Psoas muscle (tissue), 8 donors: Measurements from ENCODE around the gene VAV3. TPM values are rescaled to one million over a fixed set of nuclear protein-coding genes. Genes with fewer than 3 reads are reported as not detected.

Experiments used
- ATAC-seq, 4 donors: fragments of 200-7000 bp; cut with Tn5 transposase; one replicate each; pipeline ENCODE4 v1.9.1; 2020; ENCODE audit warnings: moderate library complexity in 3 of 4, mild to moderate bottlenecking in 2 of 4
- DNase-seq, 2 donors: peaks; one replicate each; pipeline ENCODE4 v3.0.0-alpha.2; 2020
- H3K27ac ChIP-seq: fragments of 200-600 bp; one replicate; pipeline ENCODE4 v1.8.0; 2022
- H3K27me3 ChIP-seq, 3 donors: fragments of 200-600 bp in 1 of 3; one replicate each; pipeline versions ENCODE4 v1.6.1 to v1.8.0; 2013 to 2022; ENCODE audit warnings: low read length in 2 of 3, mild to moderate bottlenecking in 2 of 3, moderate library complexity in 1 of 3; ENCODE audit not compliant: insufficient read depth in 3 of 3
- H3K36me3 ChIP-seq, 2 donors: fragments of 200-600 bp in 1 of 2; one replicate each; pipeline versions ENCODE4 v1.6.1 to v1.8.0; 2013 to 2022; ENCODE audit warnings: low read depth in 1 of 2, mild to moderate bottlenecking in 1 of 2, moderate library complexity in 1 of 2; ENCODE audit not compliant: insufficient read depth in 1 of 2
- H3K4me1 ChIP-seq: fragments of 200-600 bp; one replicate; pipeline ENCODE4 v1.8.0; 2022
- H3K4me3 ChIP-seq: fragments of 200-600 bp; one replicate; pipeline ENCODE4 v1.8.0; 2022; ENCODE audit warnings: mild to moderate bottlenecking
- H3K9me3 ChIP-seq: fragments of 200-600 bp; one replicate; pipeline ENCODE4 v1.8.0; 2022
- WGBS, 3 donors: extraction: QIAGEN DNeasy Blood & Tissue Kit; methylation state at CpG; one replicate each; pipeline versions ENCODE4 v1.1.6 to v1.1.7; 2013; 5-methylcytosine and 5-hydroxymethylcytosine counted together
- intact Hi-C, 2 donors: fragments of 100-400 bp; cut with DNase I; formaldehyde crosslinking; loops; one replicate each; pipeline versions ENCODE4 v1.11.0 to v1.14.2; 2022
- polyA plus RNA-seq, 3 donors: library from polyadenylated mRNA; stranded (reverse); fragments of 200-250 nt; gene quantifications; one replicate each; pipeline ENCODE4 v1.2.3, GENCODE V29; 2013
- total RNA-seq, 4 donors: library from RNA; stranded (reverse); fragmentation: NEBNext Ultra II Directional in 2 of 4; extraction: Animal tissue kit (Norgen Biotek cat#: 25700) in 2 of 4; gene quantifications; one replicate each; pipeline versions ENCODE4 v1.2.1 to v1.2.4, GENCODE V29; 2021 to 2023
- TF ChIP-seq, protein P1 (sequence below): fragments of 200-600 bp; IDR thresholded peaks from one replicate; pipeline ENCODE4 v1.8.0; 2022; ENCODE audit warnings: antibody characterized with exemption
- donor health status: healthy with polysubstance abuse.
- donor health status: DM: no; HTN: no; CAD: no; lungs with moderate emphysema.
- donor health status: Bipolar disorder and iron deficiency.
- donor health status: healthy.
- donor health status: DM: yes; HTN: yes; CAD: no.
- donor health status: DM: no; HTN: no; CAD: no.
- donor health status: DM: no; HTN: no; CAD: no.
- donor health status: DM: yes; HTN: yes; CAD: no.

Gene VAV3
- total and polyA plus RNA-seq, 7 donors, result 0.28 to 1.7 (median 0.72) TPM

DNA sequence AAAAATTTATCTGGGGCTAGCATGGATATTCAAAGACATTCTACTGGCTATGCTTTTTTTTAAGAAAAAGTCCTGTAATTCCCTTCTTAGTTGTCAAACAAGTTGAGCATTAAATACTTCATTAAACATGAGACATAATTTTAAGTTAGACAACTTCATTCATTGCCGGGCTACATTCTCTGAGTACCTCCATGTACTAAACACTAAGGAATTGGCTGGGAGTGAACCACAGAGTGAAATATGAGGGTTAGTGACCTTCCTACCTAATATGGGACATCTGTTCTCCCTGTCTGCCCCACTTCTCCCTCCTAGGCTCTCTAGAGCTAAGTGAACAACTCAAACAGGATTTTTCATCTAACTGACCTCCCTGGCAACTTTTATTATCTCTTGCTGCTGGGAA, 370.4 kb downstream of the VAV3 start:
- ATAC-seq, result no peak
- intact Hi-C loops, result no loop called here
- Histone ChIP-seq H3K4me1 (no peaks in the 10 kb centered on the region), H3K27me3 (no peaks in the 10 kb centered on the region), H3K36me3 (no peaks in the 10 kb centered on the region), H3K27ac (no peak overlapping the region), H3K4me3 (no peak overlapping the region), H3K9me3 (no peaks in the 10 kb centered on the region)
- DNase-seq, result no peak
- TF ChIP-seq, protein P1, sequence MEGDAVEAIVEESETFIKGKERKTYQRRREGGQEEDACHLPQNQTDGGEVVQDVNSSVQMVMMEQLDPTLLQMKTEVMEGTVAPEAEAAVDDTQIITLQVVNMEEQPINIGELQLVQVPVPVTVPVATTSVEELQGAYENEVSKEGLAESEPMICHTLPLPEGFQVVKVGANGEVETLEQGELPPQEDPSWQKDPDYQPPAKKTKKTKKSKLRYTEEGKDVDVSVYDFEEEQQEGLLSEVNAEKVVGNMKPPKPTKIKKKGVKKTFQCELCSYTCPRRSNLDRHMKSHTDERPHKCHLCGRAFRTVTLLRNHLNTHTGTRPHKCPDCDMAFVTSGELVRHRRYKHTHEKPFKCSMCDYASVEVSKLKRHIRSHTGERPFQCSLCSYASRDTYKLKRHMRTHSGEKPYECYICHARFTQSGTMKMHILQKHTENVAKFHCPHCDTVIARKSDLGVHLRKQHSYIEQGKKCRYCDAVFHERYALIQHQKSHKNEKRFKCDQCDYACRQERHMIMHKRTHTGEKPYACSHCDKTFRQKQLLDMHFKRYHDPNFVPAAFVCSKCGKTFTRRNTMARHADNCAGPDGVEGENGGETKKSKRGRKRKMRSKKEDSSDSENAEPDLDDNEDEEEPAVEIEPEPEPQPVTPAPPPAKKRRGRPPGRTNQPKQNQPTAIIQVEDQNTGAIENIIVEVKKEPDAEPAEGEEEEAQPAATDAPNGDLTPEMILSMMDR, result no peak
- WGBS, 3 donors, result 68 to 83% (median 69%) methylated on average over 1 of the region's 1 CpG

DNA sequence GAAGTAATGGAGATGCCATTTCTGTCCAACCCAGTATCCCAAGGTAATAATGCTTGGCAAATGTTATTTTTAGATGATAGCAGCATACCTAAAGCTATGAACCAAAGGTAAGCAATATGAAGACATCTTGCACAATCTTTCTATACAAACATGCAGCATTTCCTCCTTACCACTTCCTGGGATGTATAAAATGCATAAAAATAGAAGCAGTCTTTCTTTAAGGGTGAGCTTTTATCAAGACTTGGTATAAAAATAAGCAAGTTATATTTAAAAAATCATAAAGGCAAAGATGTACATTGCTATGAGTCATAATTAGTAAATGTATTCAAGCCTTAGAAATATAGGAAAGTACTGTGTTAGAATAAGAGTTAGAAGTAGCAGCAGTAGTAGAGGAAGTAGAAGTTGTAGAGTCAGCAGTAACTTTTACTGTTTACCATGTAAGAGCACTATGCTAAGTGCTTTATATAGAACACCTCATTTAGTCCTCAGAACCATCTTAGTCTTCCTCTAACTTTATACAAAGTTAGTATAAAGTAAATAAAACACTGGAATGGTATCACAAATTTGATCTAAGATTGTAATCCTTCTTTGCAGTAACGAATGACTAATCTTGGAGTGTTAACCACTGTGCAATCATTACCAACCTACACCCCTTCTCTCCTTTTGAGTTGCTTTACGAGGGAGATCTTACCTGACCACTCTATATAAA, 371.3 kb downstream of the VAV3 start:
- no peak overlapping the region for H3K4me3 ChIP-seq
- no peaks in the 10 kb centered on the region for H3K27me3 ChIP-seq
- 87 to 94% (median 87%) methylated on average over 2 of the region's 2 CpGs for WGBS, 3 donors
- DNase-seq (no peak), ATAC-seq (no peak)
- intact Hi-C loops, result no loop called here
- no peak overlapping the region for H3K27ac ChIP-seq
- TF ChIP-seq, protein P1, result no peak
- no peaks in the 10 kb centered on the region for H3K9me3 ChIP-seq
- H3K4me1 ChIP-seq, result no peaks in the 10 kb centered on the region
- no peaks in the 10 kb centered on the region for H3K36me3 ChIP-seq

DNA sequence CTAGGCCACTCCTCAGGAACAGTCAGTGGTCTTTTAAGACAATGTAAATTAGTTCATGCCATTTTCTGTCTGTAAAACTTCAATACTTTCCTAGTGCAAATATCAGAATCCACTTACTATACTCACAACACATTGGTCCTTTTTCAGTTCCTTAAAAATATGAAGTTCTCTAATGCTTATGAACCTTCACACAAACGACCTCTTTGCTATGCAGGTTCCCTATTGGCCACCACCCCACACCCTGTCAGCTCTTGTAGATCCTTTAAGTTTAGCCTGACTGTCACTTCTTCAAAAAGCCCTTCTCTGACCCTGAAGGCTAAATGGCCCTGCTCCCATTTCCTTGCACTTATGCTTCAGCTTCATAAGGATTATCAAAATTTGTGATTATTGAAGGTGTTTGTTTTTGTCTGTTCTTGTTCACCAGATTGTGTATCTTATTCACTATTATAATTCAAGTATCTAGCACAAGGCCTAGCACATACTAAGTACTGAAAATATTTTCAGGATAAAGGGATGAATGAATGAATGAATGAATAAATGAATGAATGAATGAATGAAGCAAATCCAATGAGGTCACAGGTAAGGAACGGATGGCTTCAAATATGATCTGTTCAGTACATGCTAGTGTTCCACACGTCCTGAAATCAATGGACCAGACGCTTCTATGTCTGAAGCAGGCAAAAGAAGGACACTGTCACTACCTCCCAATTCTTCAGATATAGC, 373.9 kb downstream of the VAV3 start:
- intact Hi-C loops, result no loop called here
- Histone ChIP-seq H3K4me3 (no peak overlapping the region), H3K36me3 (no peaks in the 10 kb centered on the region), H3K27ac (no peak overlapping the region), H3K4me1 (no peaks in the 10 kb centered on the region), H3K27me3 (no peaks in the 10 kb centered on the region), H3K9me3 (no peaks in the 10 kb centered on the region)
- no peak for ATAC-seq
- no peak for DNase-seq
- TF ChIP-seq, protein P1, result no peak
- WGBS, 3 donors, result 71 to 84% (median 81%) methylated on average over 4 of the region's 4 CpGs

DNA sequence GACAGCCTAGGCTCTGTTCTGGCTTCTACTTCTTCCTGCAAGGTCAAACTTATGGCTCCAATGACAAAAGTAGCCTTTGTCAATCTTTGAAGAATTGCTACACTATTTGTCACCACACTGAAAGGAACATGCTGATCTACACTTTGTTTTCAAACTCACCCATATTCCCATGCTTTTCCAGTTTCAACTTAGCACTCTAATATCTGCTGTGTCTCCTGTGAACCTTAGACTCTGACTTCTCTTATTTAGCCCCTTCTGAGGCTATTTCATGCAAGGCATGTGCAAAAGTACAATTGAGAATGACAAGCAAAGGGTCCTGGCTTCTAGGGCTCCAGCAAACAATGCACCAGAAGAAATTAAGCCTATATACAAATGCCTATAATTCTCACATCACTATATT, 374.9 kb downstream of the VAV3 start:
- no peak for ATAC-seq
- no peaks in the 10 kb centered on the region for H3K36me3 ChIP-seq
- H3K27ac ChIP-seq, result no peak overlapping the region
- intact Hi-C loops, result no loop called here
- no peak for DNase-seq
- TF ChIP-seq, protein P1, result no peak
- no peaks in the 10 kb centered on the region for H3K4me1 ChIP-seq
- no peak overlapping the region for H3K4me3 ChIP-seq
- H3K9me3 ChIP-seq, result no peaks in the 10 kb centered on the region
- H3K27me3 ChIP-seq, result no peaks in the 10 kb centered on the region
